Esophagus mucosa (tissue), 1 donor: ENCODE measurements around the gene AFF1. TPM values are rescaled to one million over a fixed set of nuclear protein-coding genes. Genes with fewer than 3 reads are reported as not detected.
"Not testable (repeated sequence)": the region's sequence is repeated elsewhere in the genome, so short reads cannot be mapped to it uniquely, and the experiment has no call there.

ENCODE experiments used
- ATAC-seq: fragments of 200-7000 bp; cut with Tn5 transposase; one replicate; pipeline ENCODE4 v1.9.1; 2020
- total RNA-seq: library from RNA; stranded (reverse); gene quantifications from one replicate; pipeline ENCODE4 v1.2.4, GENCODE V29; 2023
- donor health status: DM: yes; HTN: yes; CAD: no.

Gene AFF1
- total RNA-seq, 1 donor from 2014 or later, result 39.8 TPM

GRCh38 chr4:87017580-87018342, 83.0 kb downstream of the AFF1 start:
- no peak for ATAC-seq

- ATAC-seq, result no peak
Measured at GRCh38 chr4:87018753-87019152, 83.9 kb downstream of the AFF1 start.

GRCh38 chr4:87019246-87019791, 84.5 kb downstream of the AFF1 start:
- no peak for ATAC-seq

- ATAC-seq, result no peak
Measured at GRCh38 chr4:87019898-87020297, 85.1 kb downstream of the AFF1 start.

GRCh38 chr4:87024201-87024600, 89.4 kb downstream of the AFF1 start:
- no peak for ATAC-seq

GRCh38 chr4:87025023-87025613, 90.3 kb downstream of the AFF1 start:
- ATAC-seq, result peak; percentile 13

GRCh38 chr4:87025614-87026041, 90.8 kb downstream of the AFF1 start:
- ATAC-seq, result no peak

GRCh38 chr4:87026800-87027495, 92.1 kb downstream of the AFF1 start:
- ATAC-seq, result no peak

- ATAC-seq, result no peak
Measured at GRCh38 chr4:87029356-87029755, 94.5 kb downstream of the AFF1 start.

GRCh38 chr4:87030124-87030523, 95.3 kb downstream of the AFF1 start:
- ATAC-seq, result no peak

- no peak for ATAC-seq
Measured at GRCh38 chr4:87030755-87031441, 96.1 kb downstream of the AFF1 start.

- no peak for ATAC-seq
Measured at GRCh38 chr4:87031920-87032319, 97.1 kb downstream of the AFF1 start.

GRCh38 chr4:87032884-87033533, 98.2 kb downstream of the AFF1 start:
- ATAC-seq, result peak; percentile 52

GRCh38 chr4:87033902-87034301, 99.1 kb downstream of the AFF1 start:
- ATAC-seq, result peak; percentile 81

GRCh38 chr4:87034527-87034926, 99.7 kb downstream of the AFF1 start:
- no peak for ATAC-seq

- ATAC-seq, result no peak
Measured at GRCh38 chr4:87035881-87036509, 101.2 kb downstream of the AFF1 start.

GRCh38 chr4:87036713-87037112, 101.9 kb downstream of the AFF1 start:
- ATAC-seq, result no peak

- ATAC-seq, result not testable (repeated sequence)
Measured at GRCh38 chr4:87037171-87037570, 102.4 kb downstream of the AFF1 start.

GRCh38 chr4:87037671-87038334, 103.0 kb downstream of the AFF1 start:
- no peak for ATAC-seq

GRCh38 chr4:87038837-87039615, 104.2 kb downstream of the AFF1 start:
- ATAC-seq, result peak; percentile 73
